HEK293 (cell line): ENCODE data around the gene FILIP1.

Experiments used
- ATF2 ChIP-seq: fragments of 450-650 bp; formaldehyde crosslinking; IDR thresholded peaks from 2 replicates; pipeline ENCODE4 v1.5.1; 2016; ENCODE audit warnings: missing biosample characterization, missing genetic modification characterization, low read depth
- CTCF ChIP-seq: fragments of 450-650 bp; formaldehyde crosslinking; IDR thresholded peaks from 2 replicates; pipeline ENCODE4 v1.5.1; 2016; ENCODE audit warnings: missing biosample characterization, missing genetic modification characterization
- ZNF138 ChIP-seq: fragments of 450-650 bp; formaldehyde crosslinking; IDR thresholded peaks from 2 replicates; pipeline ENCODE4 v1.5.1; 2016; ENCODE audit warnings: missing biosample characterization, missing genetic modification characterization, borderline replicate concordance

GRCh38 chr6:75273009-75273408, 220.6 kb downstream of the FILIP1 start:
- TF ChIP-seq CTCF (no peak), ATF2 (no peak), ZNF138 (no peak)
